NCI-H524 treated with DMSO at 0.1 percent for 48 hours (cell line): ENCODE measurements around the gene LAMTOR4.

Experiments used
- DNase-seq: peaks from one replicate; lab custom pipeline; 2025; lab: John Stamatoyannopoulos, UW

LAMTOR4 gene

GRCh38 chr7:100153708-100154535, 5.2 kb downstream of the LAMTOR4 start:
- DNase-seq: no peak

- no peak for DNase-seq
Observed at GRCh38 chr7:100154651-100155491, 6.2 kb downstream of the LAMTOR4 start.

- DNase-seq: no peak
Observed at GRCh38 chr7:100155553-100156317, 7.0 kb downstream of the LAMTOR4 start.

DNA sequence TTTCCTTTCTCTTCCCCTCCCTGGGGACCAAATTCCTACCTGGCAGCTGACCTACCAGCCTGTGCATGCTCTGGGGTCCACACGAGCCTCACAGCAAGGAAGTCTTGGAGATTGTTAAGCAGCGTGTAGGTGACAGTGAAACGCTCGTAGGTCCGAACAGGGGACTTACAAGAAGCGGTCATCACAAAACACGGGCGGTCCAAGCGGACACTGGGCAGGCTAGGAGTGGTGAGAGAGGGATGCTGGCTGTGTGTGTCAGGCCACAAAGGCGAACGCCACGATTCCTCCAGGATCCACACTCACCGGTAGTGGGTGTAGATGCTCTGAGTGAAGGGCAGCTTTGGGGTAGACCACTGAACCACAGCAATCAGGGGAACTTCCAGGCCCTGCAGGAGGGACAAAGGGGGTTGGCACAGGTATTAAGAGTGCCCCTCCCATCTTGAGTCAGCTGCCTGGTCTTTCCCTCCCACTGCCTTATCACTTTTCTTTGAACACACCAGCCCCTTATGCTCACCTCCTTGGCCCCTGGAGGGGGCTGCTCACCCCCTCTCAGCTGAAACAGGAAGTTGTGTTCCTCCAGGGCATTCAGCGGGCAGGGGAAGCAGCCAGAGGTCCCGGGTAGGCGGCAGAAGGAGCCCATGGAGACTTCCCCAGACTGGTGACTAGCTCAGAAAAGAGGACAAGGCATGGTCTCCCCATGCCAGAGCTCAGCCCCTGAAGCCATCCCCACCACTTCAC, 7.8 kb downstream of the LAMTOR4 start:
- DNase-seq: no peak

DNA sequence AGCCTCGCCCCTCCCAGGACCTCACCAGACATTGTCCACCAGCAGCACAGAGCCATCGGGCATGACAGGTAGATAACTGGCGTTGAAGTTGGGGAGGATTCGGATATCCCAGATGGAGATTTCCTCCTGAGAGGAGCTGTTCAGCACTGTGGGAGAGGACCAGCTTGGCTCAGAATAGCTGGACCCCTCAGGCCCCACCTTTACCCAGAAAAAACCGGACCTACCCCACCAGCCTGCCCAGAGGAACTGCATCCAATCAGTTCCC, 8.3 kb downstream of the LAMTOR4 start:
- DNase-seq: no peak

DNA sequence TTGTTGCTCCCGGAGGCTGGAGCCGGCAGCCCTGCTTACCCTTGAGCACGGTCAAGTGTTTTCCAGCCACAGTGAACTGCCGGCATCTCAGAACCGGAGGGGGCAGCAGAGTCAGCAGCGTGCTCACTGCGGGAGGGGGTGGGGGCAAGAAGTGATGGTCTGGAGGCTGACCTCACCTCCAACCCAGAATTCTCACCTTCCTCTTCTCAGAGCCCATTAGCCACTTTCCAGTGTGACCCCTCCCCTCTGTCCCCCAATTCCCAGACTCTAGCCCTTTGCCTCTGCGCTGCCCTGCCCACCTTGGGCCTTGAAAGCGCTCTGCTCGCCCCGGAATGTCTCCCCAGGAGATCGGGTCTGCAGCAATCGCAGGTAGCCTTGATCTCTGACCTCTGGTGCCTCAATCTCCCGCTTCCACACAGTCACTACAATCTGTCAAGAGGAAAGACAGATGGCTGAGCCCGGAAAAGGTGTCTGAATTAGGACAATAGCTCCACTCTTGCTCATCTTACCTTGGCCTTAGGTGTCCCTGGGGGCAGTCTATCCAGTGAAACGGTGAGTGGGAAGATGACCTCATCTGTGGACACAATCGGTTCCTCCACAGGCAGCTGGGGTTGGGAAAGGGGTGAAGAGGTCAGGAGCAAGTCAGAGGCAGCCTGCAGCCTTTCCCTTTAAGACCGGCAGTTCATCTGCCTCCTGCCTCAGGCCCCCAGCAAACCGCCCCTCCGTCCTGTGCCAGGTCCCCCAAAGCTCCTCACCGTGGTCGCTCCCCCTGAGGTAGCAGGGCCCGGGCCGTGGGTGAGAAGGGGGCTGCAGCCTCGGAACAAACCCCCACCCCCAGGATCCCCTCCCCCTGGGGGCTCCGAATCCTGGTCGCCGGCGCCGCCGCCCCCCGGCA, 8.9 kb downstream of the LAMTOR4 start:
- no peak for DNase-seq

DNA sequence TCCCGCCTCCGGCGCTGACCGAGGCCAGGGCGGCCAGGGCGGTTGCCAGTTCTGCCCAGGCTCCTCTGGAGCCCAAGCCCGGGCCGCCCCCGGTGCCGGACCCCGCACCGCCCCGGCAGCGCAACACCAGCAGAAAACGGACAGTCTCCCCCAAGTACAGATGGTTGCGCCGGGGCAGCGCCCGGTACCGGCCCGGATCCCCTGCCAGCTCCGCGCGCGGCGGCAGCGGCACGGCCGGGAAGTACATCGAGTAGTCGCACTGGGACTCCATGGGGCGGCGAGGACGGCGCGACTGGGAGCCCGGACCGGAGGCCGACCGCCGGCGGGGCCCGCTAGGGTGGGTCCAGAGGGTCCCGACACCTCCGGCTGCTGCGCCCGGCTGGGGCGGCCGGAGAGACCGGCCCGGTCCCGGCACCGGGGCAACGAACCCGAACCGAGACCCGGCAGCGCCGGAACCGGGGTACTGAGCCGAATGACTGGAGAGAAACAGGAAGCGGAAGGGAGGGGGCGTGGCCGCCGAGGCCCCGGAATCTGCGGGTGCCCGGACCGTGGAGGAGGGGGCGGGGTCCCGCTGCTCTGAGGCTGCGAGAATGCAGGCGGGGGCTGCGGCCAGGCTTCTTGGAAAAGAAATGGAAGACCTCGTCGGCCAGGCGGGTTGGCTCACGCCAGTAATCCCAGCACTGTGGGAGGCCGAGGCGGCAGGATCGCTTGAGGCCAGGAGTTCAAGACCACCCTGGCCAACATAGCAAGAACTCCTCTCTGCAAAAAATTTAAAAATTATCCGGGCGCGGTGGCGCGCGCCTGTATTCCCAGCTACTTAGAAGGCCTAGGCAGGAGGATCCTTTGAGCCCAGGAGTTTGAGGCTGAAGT, 9.7 kb downstream of the LAMTOR4 start, which contains the start of gene TRAPPC14:
Gene TRAPPC14, minus strand, starts transcription at position 495 of the 870 bp plus-strand sequence. Its CDS starts 224 bp downstream, at position 271.
- DNase-seq: no peak

- no peak for DNase-seq
Observed at GRCh38 chr7:100159099-100159623, 10.4 kb downstream of the LAMTOR4 start.

GRCh38 chr7:100160067-100160466, 11.3 kb downstream of the LAMTOR4 start:
- DNase-seq: no peak

- no peak for DNase-seq
Observed at GRCh38 chr7:100163006-100163531, 14.4 kb downstream of the LAMTOR4 start.

GRCh38 chr7:100163871-100164270, 15.2 kb downstream of the LAMTOR4 start:
- no peak for DNase-seq

GRCh38 chr7:100166317-100166940, 17.7 kb downstream of the LAMTOR4 start:
- DNase-seq: no peak

GRCh38 chr7:100166970-100167911, 18.5 kb downstream of the LAMTOR4 start:
- no peak for DNase-seq

DNA sequence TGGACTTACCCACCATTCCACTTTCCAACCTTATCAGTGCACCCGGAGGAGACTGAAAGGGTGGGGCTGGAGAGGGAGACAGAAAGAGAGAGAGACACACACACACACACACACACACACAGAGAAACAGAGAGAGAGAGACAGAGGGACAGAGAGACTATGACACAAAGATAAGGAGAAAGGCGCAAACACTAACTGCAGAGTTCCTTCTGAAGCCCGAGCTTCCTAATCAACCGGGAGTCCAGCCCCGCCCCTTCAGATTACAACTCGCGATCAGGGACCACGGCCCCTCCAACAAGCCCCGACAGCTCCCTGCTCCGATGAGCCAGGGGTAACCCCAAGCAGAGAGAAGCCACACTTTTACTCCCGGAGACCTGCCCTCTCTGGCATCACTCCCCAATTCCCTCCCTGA, 19.2 kb downstream of the LAMTOR4 start:
- no peak for DNase-seq

- DNase-seq: no peak
Observed at GRCh38 chr7:100169147-100169850, 20.6 kb downstream of the LAMTOR4 start.

DNA sequence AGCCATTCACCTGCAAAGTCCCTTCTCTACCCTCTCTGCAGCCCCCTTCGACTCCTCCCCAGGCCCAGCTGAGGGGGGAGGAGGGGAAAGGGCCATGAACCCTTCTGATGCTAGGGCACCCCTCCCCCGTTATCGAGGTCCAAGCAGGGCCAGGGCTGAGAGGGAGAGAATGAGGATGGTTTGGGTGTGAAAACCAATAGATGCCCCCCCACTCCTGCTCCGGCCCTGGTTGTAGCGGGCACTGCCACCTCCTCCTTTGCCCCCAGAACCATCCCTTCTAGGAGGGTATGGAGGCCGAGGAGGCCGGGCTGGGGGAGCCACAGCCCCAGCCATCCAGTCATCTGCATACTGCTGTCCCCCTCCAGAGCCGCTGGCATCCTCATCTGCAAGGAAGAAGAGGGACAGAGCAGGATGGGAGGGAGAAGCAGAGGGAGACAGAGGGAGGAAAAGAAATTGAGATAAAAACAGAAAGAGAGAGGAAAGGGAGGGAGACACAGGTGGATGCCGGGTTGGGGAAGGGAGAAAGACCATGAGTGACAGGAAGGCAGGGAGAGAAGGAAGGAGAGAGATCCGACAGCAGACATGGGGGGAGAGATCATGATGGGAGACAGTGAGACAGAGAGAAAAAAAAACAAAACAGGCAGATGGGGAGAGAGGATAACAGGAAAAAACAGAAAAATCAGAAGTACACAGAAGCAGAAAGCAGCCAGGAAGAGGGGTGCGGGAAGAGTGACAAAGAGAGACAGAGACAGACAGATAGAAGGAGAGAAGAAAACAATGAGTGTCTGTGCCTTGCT, 21.6 kb downstream of the LAMTOR4 start:
- no peak for DNase-seq
